ENCODE results near the gene PLCH2.

PLCH2 gene

DNA sequence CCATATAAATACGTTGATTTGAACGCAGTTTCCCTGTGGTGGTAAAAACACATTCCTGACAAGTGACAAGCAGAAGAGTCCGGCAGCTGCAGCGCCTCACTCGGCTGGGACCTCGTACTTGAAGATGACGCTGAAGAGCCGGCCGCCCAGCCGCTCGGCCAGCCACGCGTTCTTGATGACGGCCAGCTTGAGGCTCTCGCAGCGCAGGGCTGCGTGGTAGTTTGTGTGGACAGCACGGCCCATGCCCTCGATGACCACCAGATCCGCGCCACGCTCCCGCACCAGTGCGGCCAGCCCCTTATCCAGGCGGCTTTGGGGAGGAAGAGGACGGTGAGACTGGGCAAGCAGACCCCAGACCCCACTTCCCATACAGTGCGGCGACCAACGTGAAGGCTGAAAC is 32.7 kb downstream of the PLCH2 start:
- no peaks in the 10 kb centered on the region for H3K9me3 ChIP-seq (ENCODE audit: insufficient read depth, low read depth, low read length)
- H3K4me3 ChIP-seq (ENCODE audit: low read length, poor library complexity, severe bottlenecking) = no peak overlapping the region
- no peaks in the 10 kb centered on the region for H3K4me1 ChIP-seq (ENCODE audit: insufficient read depth, low read length, poor library complexity, severe bottlenecking)
- no peaks in the 10 kb centered on the region for H3K79me2 ChIP-seq (ENCODE audit: insufficient read depth, low read length)
- TF ChIP-seq EZH2phosphoT487 (IDR thresholded peaks at IDR 0.05; ENCODE audit: borderline replicate concordance) (no peak), CTCF (conservative IDR thresholded peaks at IDR 0.05; ENCODE audit: low read length) (no peak)
- no peaks in the 10 kb centered on the region for H3F3A ChIP-seq (ENCODE audit: low read depth)
- no peaks in the 10 kb centered on the region for H3K27me3 ChIP-seq (ENCODE audit: insufficient read depth, low read length, poor library complexity, severe bottlenecking)
- no peak overlapping the region for H2AFZ ChIP-seq (ENCODE audit: low read length)
- no peaks in the 10 kb centered on the region for H4K20me1 ChIP-seq (ENCODE audit: insufficient read depth, low read length, poor library complexity, severe bottlenecking)
- H3K9ac ChIP-seq (ENCODE audit: low read depth, low read length, poor library complexity, severe bottlenecking) = no peak overlapping the region
- H3K4me2 ChIP-seq (ENCODE audit: low read depth, low read length, poor library complexity, severe bottlenecking) = no peak overlapping the region
- peaks cover 37% of the 10 kb centered on the region; the same call in 1 of the 2 replicates for H3K36me3 ChIP-seq (ENCODE audit: insufficient read depth, low read length)
- H3K9me2 ChIP-seq (replicated peaks; ENCODE audit: low read depth, low read length) = no peaks in the 10 kb centered on the region

- Histone ChIP-seq H3K36me3 (ENCODE audit: insufficient read depth, low read length) (peaks cover 43% of the 10 kb centered on the region; the same call in 1 of the 2 replicates), H3K4me1 (ENCODE audit: insufficient read depth, low read length, poor library complexity, severe bottlenecking) (no peaks in the 10 kb centered on the region), H3K4me2 (ENCODE audit: low read depth, low read length, poor library complexity, severe bottlenecking) (no peak overlapping the region), H3K27me3 (ENCODE audit: insufficient read depth, low read length, poor library complexity, severe bottlenecking) (no peaks in the 10 kb centered on the region), H3K4me3 (ENCODE audit: low read length, poor library complexity, severe bottlenecking) (no peak overlapping the region), H4K20me1 (ENCODE audit: insufficient read depth, low read length, poor library complexity, severe bottlenecking) (no peaks in the 10 kb centered on the region), H3K79me2 (ENCODE audit: insufficient read depth, low read length) (no peaks in the 10 kb centered on the region), H2AFZ (ENCODE audit: low read length) (no peak overlapping the region), H3K9me2 (replicated peaks; ENCODE audit: low read depth, low read length) (no peaks in the 10 kb centered on the region), H3F3A (ENCODE audit: low read depth) (no peaks in the 10 kb centered on the region), H3K9me3 (ENCODE audit: insufficient read depth, low read depth, low read length) (no peaks in the 10 kb centered on the region), H3K9ac (ENCODE audit: low read depth, low read length, poor library complexity, severe bottlenecking) (no peak overlapping the region)
- TF ChIP-seq CTCF (conservative IDR thresholded peaks at IDR 0.05; ENCODE audit: low read length) = no peak
- no peak for TF ChIP-seq EZH2phosphoT487 (IDR thresholded peaks at IDR 0.05; ENCODE audit: borderline replicate concordance)
Measured at GRCh38 chr1:2509589-2509988, 33.5 kb downstream of the PLCH2 start.

DNA sequence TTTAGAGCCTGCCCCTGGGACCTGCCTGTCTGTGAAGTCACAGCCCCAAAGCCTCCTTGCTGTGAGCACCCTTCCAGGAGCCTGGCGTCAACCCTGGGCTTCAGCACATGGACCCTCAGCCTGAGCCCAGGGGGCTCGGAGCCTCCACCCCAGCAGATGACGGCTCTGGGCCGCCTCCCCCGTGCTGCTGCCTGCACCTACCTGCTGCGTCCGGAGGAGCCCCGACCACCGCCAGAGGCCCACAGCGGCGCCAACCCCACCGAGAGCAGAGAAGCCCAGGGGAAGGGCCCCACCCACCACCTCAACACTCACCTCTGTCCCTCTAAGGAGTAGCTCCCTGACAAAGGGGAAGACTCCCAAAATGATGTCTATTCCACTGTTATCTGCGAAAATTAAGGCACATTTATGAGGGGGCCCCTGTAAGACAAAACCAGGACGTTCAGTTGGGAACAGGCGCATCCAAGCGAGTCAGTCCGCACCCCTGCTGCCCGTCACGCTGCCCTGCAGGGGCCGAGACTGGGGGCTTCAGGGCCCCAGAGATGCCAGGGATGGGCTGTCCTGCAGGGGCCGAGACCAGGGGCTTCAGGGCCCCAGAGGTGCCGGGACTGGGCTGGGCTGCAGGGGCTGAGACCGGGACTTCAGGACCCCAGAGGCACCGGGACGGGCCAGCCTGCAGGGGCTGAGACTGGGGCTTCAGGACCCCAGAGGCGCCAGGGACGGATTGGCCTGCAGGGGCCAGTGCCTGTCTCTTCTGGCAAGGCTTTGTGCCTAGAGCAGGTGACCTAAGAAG is 34.5 kb downstream of the PLCH2 start:
- Histone ChIP-seq H4K20me1 (ENCODE audit: insufficient read depth, low read length, poor library complexity, severe bottlenecking) (no peaks in the 10 kb centered on the region), H3K4me2 (ENCODE audit: low read depth, low read length, poor library complexity, severe bottlenecking) (no peak overlapping the region), H3K4me3 (ENCODE audit: low read length, poor library complexity, severe bottlenecking) (no peak overlapping the region), H3F3A (ENCODE audit: low read depth) (no peaks in the 10 kb centered on the region), H3K9ac (ENCODE audit: low read depth, low read length, poor library complexity, severe bottlenecking) (no peak overlapping the region), H3K9me3 (ENCODE audit: insufficient read depth, low read depth, low read length) (no peaks in the 10 kb centered on the region), H3K27me3 (ENCODE audit: insufficient read depth, low read length, poor library complexity, severe bottlenecking) (no peaks in the 10 kb centered on the region), H3K79me2 (ENCODE audit: insufficient read depth, low read length) (no peaks in the 10 kb centered on the region), H3K9me2 (replicated peaks; ENCODE audit: low read depth, low read length) (no peaks in the 10 kb centered on the region), H3K4me1 (ENCODE audit: insufficient read depth, low read length, poor library complexity, severe bottlenecking) (no peaks in the 10 kb centered on the region), H3K36me3 (ENCODE audit: insufficient read depth, low read length) (peaks cover 53% of the 10 kb centered on the region; the same call in 1 of the 2 replicates), H2AFZ (ENCODE audit: low read length) (no peak overlapping the region)
- TF ChIP-seq EZH2phosphoT487 (IDR thresholded peaks at IDR 0.05; ENCODE audit: borderline replicate concordance) (no peak), CTCF (conservative IDR thresholded peaks at IDR 0.05; ENCODE audit: low read length) (no peak)
